A549 (cell line): ENCODE results near the gene TIPARP. TPM values are rescaled to one million over a fixed set of nuclear protein-coding genes. Genes with fewer than 3 reads are reported as not detected.

Experiments used
- ATAC-seq, 2 experiments: fragments of 200-7000 bp in 1 of 2; fragments of >200 bp in 1 of 2; cut with Nextera tagmentation in 1 of 2; cut with Tn5 transposase in 1 of 2; 3 replicates each; pipeline versions ENCODE4 v1.8.0 to v1.9.1; 2018 to 2020; ENCODE audit warnings: mild to moderate bottlenecking in 1 of 2, moderate library complexity in 1 of 2
- CTCF ChIA-PET: fragments of 300-600 bp; sonication (Branson Sonifier 250); formaldehyde crosslinking; extraction: SDS; loops from one replicate; lab custom pipeline; 2021; ENCODE audit warnings: antibody characterized with exemption, inconsistent platforms; lab: Yijun Ruan, JAX
- POLR2A ChIA-PET: fragments of 350-600 bp; formaldehyde crosslinking; extraction: SDS; loops from one replicate; lab custom pipeline; 2021; ENCODE audit warnings: antibody characterized with exemption, inconsistent platforms; lab: Yijun Ruan, JAX
- DNase-seq, 2 experiments: peaks; one replicate each; pipeline versions ENCODE4 v3.0.0 to v3.0.0-alpha.2; 2011 to 2016; ENCODE audit warnings: low read depth in 1 of 2, low spot score in 1 of 2
- FAIRE-seq: peaks from 2 replicates; lab custom pipeline; 2011; peaks lifted over from hg19 to GRCh38; lab: Jason Lieb, UNC
- H3K27ac ChIP-seq, 2 experiments: fragments of >200 bp; sonication (Bioruptor Twin); formaldehyde crosslinking; 3 replicates each; pipeline ENCODE4 v1.5.1; 2016 to 2017
- H3K4me1 ChIP-seq: fragments of >200 bp; sonication (Bioruptor Twin); formaldehyde crosslinking; 3 replicates; pipeline ENCODE4 v1.6.1; 2016
- H3K4me2 ChIP-seq: fragments of >200 bp; sonication (Bioruptor Twin); formaldehyde crosslinking; 3 replicates; pipeline ENCODE4 v1.6.1; 2016
- H3K4me3 ChIP-seq: fragments of >200 bp; sonication (Bioruptor Twin); formaldehyde crosslinking; 3 replicates; pipeline ENCODE4 v1.5.1; 2016
- H3K9me3 ChIP-seq: fragments of >200 bp; sonication (Bioruptor Twin); formaldehyde crosslinking; 3 replicates; pipeline ENCODE4 v1.6.1; 2016
- CEBPB ChIP-seq, 2 experiments: fragments of >200 bp in 1 of 2; sonication (Bioruptor Twin) in 1 of 2; formaldehyde crosslinking in 1 of 2; IDR thresholded peaks; 2 replicates each; pipeline ENCODE4 v1.6.1; 2012 to 2016
- CHD4 ChIP-seq: fragments of 200-600 bp; sonication (generic); IDR thresholded peaks from 2 replicates; pipeline ENCODE4 v1.6.1; 2016; ENCODE audit warnings: antibody characterized with exemption, mild to moderate bottlenecking, borderline replicate concordance
- EHMT2 ChIP-seq: fragments of 200-600 bp; sonication (generic); IDR thresholded peaks from 2 replicates; pipeline ENCODE4 v1.6.1; 2016; ENCODE audit warnings: antibody characterized with exemption, low read depth, mild to moderate bottlenecking, moderate library complexity
- FOSB ChIP-seq: fragments of 250-450 bp; sonication (Bioruptor Pico); IDR thresholded peaks from 2 replicates; pipeline ENCODE4 v1.5.0; 2020; ENCODE audit warnings: mild to moderate bottlenecking, moderate library complexity
- FOSL2 ChIP-seq, 2 experiments: fragments of 450-650 bp in 1 of 2; fragments of >200 bp in 1 of 2; sonication (Bioruptor Twin) in 1 of 2; formaldehyde crosslinking; IDR thresholded peaks; 2 replicates each; pipeline versions ENCODE4 v1.5.0 to v1.6.1; 2016 to 2020; ENCODE audit warnings: mild to moderate bottlenecking in 1 of 2, moderate library complexity in 1 of 2
- HEYL ChIP-seq: fragments of 250-450 bp; sonication (Bioruptor Pico); IDR thresholded peaks from 2 replicates; pipeline ENCODE4 v1.8.0; 2021; ENCODE audit warnings: mild to moderate bottlenecking, moderate library complexity
- JUN ChIP-seq, 2 experiments: fragments of >200 bp; sonication (Bioruptor Twin); formaldehyde crosslinking; IDR thresholded peaks; 2 replicates in 1 of 2; 3 replicates in 1 of 2; pipeline ENCODE4 v1.6.1; 2016 to 2017
- JUNB ChIP-seq: fragments of >200 bp; sonication (Bioruptor Twin); formaldehyde crosslinking; IDR thresholded peaks from 2 replicates; pipeline ENCODE4 v1.6.1; 2016
- MAX ChIP-seq: IDR thresholded peaks from 2 replicates; pipeline ENCODE4 v1.6.1; 2012
- PHF8 ChIP-seq: fragments of 200-600 bp; sonication (generic); IDR thresholded peaks from 2 replicates; pipeline ENCODE4 v1.6.1; 2016; ENCODE audit warnings: low read depth, mild to moderate bottlenecking, antibody characterized with exemption, moderate library complexity, borderline replicate concordance
- POLR2A ChIP-seq: IDR thresholded peaks from 2 replicates; pipeline ENCODE4 v1.6.1; 2012; ENCODE audit warnings: mild to moderate bottlenecking, low read length
- RAD21 ChIP-seq, 2 experiments: fragments of >200 bp in 1 of 2; sonication (Bioruptor Twin) in 1 of 2; formaldehyde crosslinking in 1 of 2; IDR thresholded peaks in 1 of 2; conservative IDR thresholded peaks in 1 of 2; 2 replicates in 1 of 2; 3 replicates in 1 of 2; pipeline ENCODE4 v1.6.1; 2012 to 2018; ENCODE audit warnings: inconsistent platforms in 1 of 2
- ZC3H11A ChIP-seq: fragments of 450-650 bp; IDR thresholded peaks from 2 replicates; pipeline ENCODE4 v1.6.1; 2014; ENCODE audit warnings: antibody characterized with exemption, mild to moderate bottlenecking
- ZFP36 ChIP-seq: fragments of 450-650 bp; IDR thresholded peaks from 2 replicates; pipeline ENCODE4 v1.6.1; 2014; ENCODE audit warnings: borderline replicate concordance; ENCODE audit not compliant: partially characterized antibody
- whole genome bisulfite sequencing: methylation state at CpG from one replicate; pipeline ENCODE4 v1.1.6; 2017; ENCODE audit errors: missing lambda C conversion rate; 5-methylcytosine and 5-hydroxymethylcytosine counted together
- polyA plus RNA-seq, 4 experiments: library from polyadenylated mRNA; depleted of rRNA in 3 of 4; stranded (reverse); fragments of >200 nt; fragmentation: RNase III in 1 of 4; extraction: RNeasy Plus Mini Kit Qiagen cat#74134 plus additional on column Dnase treatment in 1 of 4; gene quantifications; 2 replicates in 3 of 4; 3 replicates in 1 of 4; pipeline ENCODE4 v1.2.3, GENCODE V29; 2011 to 2017
- TF ChIP-seq, protein P1 (sequence below): fragments of >200 bp; sonication (Bioruptor Twin); formaldehyde crosslinking; IDR thresholded peaks from 3 replicates; pipeline ENCODE4 v1.6.1; 2016
- TF ChIP-seq, protein P2 (sequence below): fragments of 150-350 bp; IDR thresholded peaks from 2 replicates; pipeline ENCODE4 v1.6.1; 2014; ENCODE audit warnings: low read depth, mild to moderate bottlenecking, low read length

TIPARP gene
- polyA plus RNA-seq, 2 of the 4 experiments (the other 2 are of a cell fraction), result 11.8 to 16.5 TPM

DNA sequence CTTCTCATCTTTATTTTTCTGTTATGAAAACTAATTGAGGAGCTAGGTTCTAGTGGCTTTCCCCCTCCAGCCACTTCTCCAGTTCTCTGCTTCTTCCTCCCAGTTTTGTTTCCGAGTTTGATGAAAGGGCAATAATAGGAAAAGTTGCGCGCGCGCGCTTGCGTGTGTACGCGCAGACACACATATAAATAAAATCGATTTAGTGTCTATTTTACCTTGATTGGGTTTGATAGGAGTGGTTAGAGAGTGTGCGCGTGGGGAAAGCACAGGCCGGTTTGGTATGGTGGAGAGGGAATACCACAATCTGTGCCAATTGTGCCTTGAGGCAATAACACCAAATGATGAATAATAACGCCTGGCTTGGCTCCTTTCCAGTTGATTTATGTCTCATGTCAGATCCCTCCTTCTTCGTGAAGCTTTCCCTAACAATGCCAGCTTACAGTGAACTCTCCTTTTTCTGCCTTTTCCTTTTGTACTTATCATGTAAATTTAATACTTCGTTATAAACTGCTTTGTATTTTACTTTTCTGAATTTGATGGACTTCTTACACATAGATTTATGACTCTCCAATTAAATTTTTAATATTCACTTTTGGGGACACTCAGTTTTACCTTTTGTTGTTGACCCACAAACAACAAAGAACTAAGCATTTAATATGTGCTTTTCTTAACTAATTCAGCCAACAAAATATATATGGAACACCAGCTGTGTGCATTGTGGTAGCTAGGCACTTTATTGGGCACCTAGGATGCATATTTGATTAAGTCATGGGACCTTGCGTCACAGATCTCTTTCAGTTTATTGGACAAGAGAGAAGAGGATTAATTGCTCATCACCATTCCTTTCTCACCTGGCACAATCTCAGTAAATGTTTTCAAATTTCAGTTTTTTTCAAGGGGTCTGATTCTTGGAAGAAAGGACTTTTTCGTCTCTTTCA, 1.7 kb downstream of the TIPARP start:
- peak overlapping the region; percentile 91 for H3K4me2 ChIP-seq
- no peak for TF ChIP-seq PHF8
- 0 out of 5 replicates have a peak, but pooled peaks of 1 of the 2 experiments have one; percentile 5 for TF ChIP-seq JUN (IDR thresholded peaks at IDR 0.05)
- TF ChIP-seq FOSB (CRISPR knock-in tag), result no peak
- no peak for TF ChIP-seq ZFP36
- TF ChIP-seq CEBPB (IDR thresholded peaks at IDR 0.05), result 0 out of 4 replicates have a peak, but pooled peaks of 1 of the 2 experiments have one; percentile 8
- 0 out of 2 replicates have a peak, but pooled peaks have one; percentile 14 for TF ChIP-seq MAX
- TF ChIP-seq EHMT2, result no peak
- no peak for TF ChIP-seq JUNB
- TF ChIP-seq FOSL2 (IDR thresholded peaks at IDR 0.05), result no peak
- peak; percentile 41 for TF ChIP-seq FOSL2 (CRISPR knock-in tag; IDR thresholded peaks at IDR 0.05)
- TF ChIP-seq RAD21 (conservative IDR thresholded peaks at IDR 0.05 in 1 of 2, IDR thresholded peaks at IDR 0.05 in 1 of 2), result 0 out of 5 replicates have a peak, but pooled peaks of 1 of the 2 experiments have one; percentile 14
- TF ChIP-seq ZC3H11A, result no peak
- H3K4me1 ChIP-seq, result peaks cover 45% of the 10 kb centered on the region
- ChIA-PET POLR2A (interaction anchor here (0.8 to 4.0 kb wide), 9 partner anchors 9 to 472 kb away, joined by 3 to 39 read pairs (median 9); partner anchors contain the start of gene SSR3), CTCF (interaction anchor here (0.9 to 10.9 kb wide), 12 partner anchors 10 to 458 kb away, joined by 3 to 100 read pairs (median 4); no protein-coding TSS in a partner anchor)
- ATAC-seq, result peak; percentile 2 to 7; a peak in 1 of 6 replicates
- no peaks in the 10 kb centered on the region for H3K9me3 ChIP-seq
- peak; percentile 49 to 75 for DNase-seq
- no peak for FAIRE-seq
- H3K4me3 ChIP-seq, result peak overlapping the region; percentile 90
- WGBS, result 4% methylated on average over 18 of the region's 18 CpGs
- H3K27ac ChIP-seq, result peak overlapping the region; percentile 88 to 92

- DNase-seq (no peak), ATAC-seq (no peak), FAIRE-seq (no peak)
- no peaks in the 10 kb centered on the region for H3K9me3 ChIP-seq
- TF ChIP-seq ZFP36 (no peak), FOSL2 (IDR thresholded peaks at IDR 0.05) (no peak), FOSL2 (CRISPR knock-in tag; IDR thresholded peaks at IDR 0.05) (no peak), CHD4 (no peak), HEYL (CRISPR knock-in tag) (no peak), POLR2A (no peak)
- TF ChIP-seq, protein P1, sequence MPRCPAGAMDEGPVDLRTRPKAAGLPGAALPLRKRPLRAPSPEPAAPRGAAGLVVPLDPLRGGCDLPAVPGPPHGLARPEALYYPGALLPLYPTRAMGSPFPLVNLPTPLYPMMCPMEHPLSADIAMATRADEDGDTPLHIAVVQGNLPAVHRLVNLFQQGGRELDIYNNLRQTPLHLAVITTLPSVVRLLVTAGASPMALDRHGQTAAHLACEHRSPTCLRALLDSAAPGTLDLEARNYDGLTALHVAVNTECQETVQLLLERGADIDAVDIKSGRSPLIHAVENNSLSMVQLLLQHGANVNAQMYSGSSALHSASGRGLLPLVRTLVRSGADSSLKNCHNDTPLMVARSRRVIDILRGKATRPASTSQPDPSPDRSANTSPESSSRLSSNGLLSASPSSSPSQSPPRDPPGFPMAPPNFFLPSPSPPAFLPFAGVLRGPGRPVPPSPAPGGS, result no peak
- TF ChIP-seq, protein P2, sequence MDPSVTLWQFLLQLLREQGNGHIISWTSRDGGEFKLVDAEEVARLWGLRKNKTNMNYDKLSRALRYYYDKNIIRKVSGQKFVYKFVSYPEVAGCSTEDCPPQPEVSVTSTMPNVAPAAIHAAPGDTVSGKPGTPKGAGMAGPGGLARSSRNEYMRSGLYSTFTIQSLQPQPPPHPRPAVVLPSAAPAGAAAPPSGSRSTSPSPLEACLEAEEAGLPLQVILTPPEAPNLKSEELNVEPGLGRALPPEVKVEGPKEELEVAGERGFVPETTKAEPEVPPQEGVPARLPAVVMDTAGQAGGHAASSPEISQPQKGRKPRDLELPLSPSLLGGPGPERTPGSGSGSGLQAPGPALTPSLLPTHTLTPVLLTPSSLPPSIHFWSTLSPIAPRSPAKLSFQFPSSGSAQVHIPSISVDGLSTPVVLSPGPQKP, result no peak
- 18% methylated on average over 3 of the region's 3 CpGs for WGBS
- ChIA-PET CTCF (interaction anchor here (0.8 to 10.9 kb wide), 5 partner anchors 30 to 457 kb away, joined by 3 to 100 read pairs (median 6); no protein-coding TSS in a partner anchor), POLR2A (interaction anchor here (1.2 to 4.0 kb wide), 3 partner anchors 140 to 412 kb away, joined by 3 to 39 read pairs (median 5); no protein-coding TSS in a partner anchor)
- H3K4me1 ChIP-seq, result peaks cover 53% of the 10 kb centered on the region
- H3K27ac ChIP-seq, result peak overlapping the region in 1 of 2 experiments; percentile 88; a peak in 2 of 6 replicates
- H3K4me2 ChIP-seq, result peak overlapping the region; percentile 91
- H3K4me3 ChIP-seq, result peak overlapping the region; percentile 90; the same call in 2 of the 3 replicates
Observed at GRCh38 chr3:156676768-156677479, 2.5 kb downstream of the TIPARP start.
